ENCODE data around the gene FRMPD4.
"Not testable (repeated sequence)": the region's sequence is repeated elsewhere in the genome, so short reads cannot be mapped to it uniquely, and the experiment has no call there.

FRMPD4 gene

GRCh38 chrX:12538096-12538495 is 399.8 kb downstream of the FRMPD4 start:
- H3K27ac ChIP-seq (ENCODE audit: insufficient read depth in 1 of 2, low read depth in 1 of 2, low read length in 2 of 2, poor library complexity in 1 of 2, severe bottlenecking in 2 of 2); H3K27me3 ChIP-seq (replicated peaks in 2 of 5; ENCODE audit: control insufficient read depth in 4 of 5, insufficient read depth in 5 of 5, low read length in 4 of 5); H3K9me3 ChIP-seq (ENCODE audit: control extremely low read depth in 1 of 5, control insufficient read depth in 4 of 5, insufficient read depth in 2 of 5, low read depth in 1 of 5, low read length in 4 of 5); H3K36me3 ChIP-seq (ENCODE audit: control insufficient read depth in 4 of 4, insufficient read depth in 4 of 4, low read length in 3 of 4); DNase-seq; H3K4me3 ChIP-seq (ENCODE audit: control insufficient read depth in 1 of 7, extremely low read depth in 1 of 7, insufficient read depth in 4 of 7, low read depth in 2 of 7, low read length in 6 of 7); CTCF ChIA-PET; POLR2A ChIA-PET; H3K4me1 ChIP-seq (ENCODE audit: control extremely low read depth in 1 of 4, control insufficient read depth in 4 of 4, insufficient read depth in 4 of 4, low read length in 3 of 4): not testable (repeated sequence)
- WGBS (ENCODE audit: insufficient coverage), result 94% methylated on average over 5 of the region's 11 CpGs

GRCh38 chrX:12542251-12542650 is 404.0 kb downstream of the FRMPD4 start:
- H3K36me3 ChIP-seq (ENCODE audit: control insufficient read depth in 4 of 4, insufficient read depth in 4 of 4, low read length in 3 of 4), result not testable (repeated sequence)

DNA sequence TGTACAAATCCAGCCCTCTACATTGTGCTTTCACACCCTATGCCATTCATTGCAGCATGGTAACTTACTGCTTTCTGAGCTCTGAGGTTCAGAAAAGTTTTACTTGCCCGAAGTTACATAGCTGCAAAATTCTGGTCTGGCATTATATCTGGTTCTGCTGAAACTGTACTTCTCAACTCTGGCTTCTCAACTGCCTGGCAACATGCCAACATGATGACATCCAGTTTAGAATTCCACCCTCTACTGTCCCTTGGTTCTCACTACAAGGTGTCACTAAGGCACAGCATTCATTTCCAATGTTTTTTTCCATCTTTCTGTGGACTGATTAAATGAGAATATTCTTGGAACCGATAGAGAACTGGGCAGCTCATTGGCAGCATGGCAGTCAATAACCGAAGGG is 410.1 kb downstream of the FRMPD4 start:
- no peaks in the 10 kb centered on the region for H3K27me3 ChIP-seq (replicated peaks in 2 of 5; ENCODE audit: control insufficient read depth in 4 of 5, insufficient read depth in 5 of 5, low read length in 4 of 5)
- WGBS (ENCODE audit: insufficient coverage), result 88% methylated on average over 3 of the region's 3 CpGs
- POLR2A ChIA-PET, result no interaction called here
- H3K36me3 ChIP-seq (ENCODE audit: control insufficient read depth in 4 of 4, insufficient read depth in 4 of 4, low read length in 3 of 4), result no peaks in the 10 kb centered on the region
- H3K4me1 ChIP-seq (ENCODE audit: control extremely low read depth in 1 of 4, control insufficient read depth in 4 of 4, insufficient read depth in 4 of 4, low read length in 3 of 4), result no peaks in the 10 kb centered on the region
- DNase-seq, result no peak
- CTCF ChIA-PET, result no interaction called here
- H3K9me3 ChIP-seq (ENCODE audit: control extremely low read depth in 1 of 5, control insufficient read depth in 4 of 5, insufficient read depth in 2 of 5, low read depth in 1 of 5, low read length in 4 of 5), result no peaks in the 10 kb centered on the region
- H3K4me3 ChIP-seq (ENCODE audit: control insufficient read depth in 1 of 7, extremely low read depth in 1 of 7, insufficient read depth in 4 of 7, low read depth in 2 of 7, low read length in 6 of 7), result no peak overlapping the region
- no peak overlapping the region for H3K27ac ChIP-seq (ENCODE audit: insufficient read depth in 1 of 2, low read depth in 1 of 2, low read length in 2 of 2, poor library complexity in 1 of 2, severe bottlenecking in 2 of 2)

More at GRCh38 chrX:12542251-12542650, 404.0 kb downstream of the FRMPD4 start:
- POLR2A ChIA-PET; H3K9me3 ChIP-seq (ENCODE audit: control extremely low read depth in 1 of 5, control insufficient read depth in 4 of 5, insufficient read depth in 2 of 5, low read depth in 1 of 5, low read length in 4 of 5); H3K4me3 ChIP-seq (ENCODE audit: control insufficient read depth in 1 of 7, extremely low read depth in 1 of 7, insufficient read depth in 4 of 7, low read depth in 2 of 7, low read length in 6 of 7); CTCF ChIA-PET; H3K27me3 ChIP-seq (replicated peaks in 2 of 5; ENCODE audit: control insufficient read depth in 4 of 5, insufficient read depth in 5 of 5, low read length in 4 of 5); H3K4me1 ChIP-seq (ENCODE audit: control extremely low read depth in 1 of 4, control insufficient read depth in 4 of 4, insufficient read depth in 4 of 4, low read length in 3 of 4); H3K27ac ChIP-seq (ENCODE audit: insufficient read depth in 1 of 2, low read depth in 1 of 2, low read length in 2 of 2, poor library complexity in 1 of 2, severe bottlenecking in 2 of 2); DNase-seq: not testable (repeated sequence)
- no CpG with 5 or more reads among the region's 3 CpGs for WGBS (ENCODE audit: insufficient coverage)

- H3K9me3 ChIP-seq (ENCODE audit: control extremely low read depth in 1 of 5, control insufficient read depth in 4 of 5, insufficient read depth in 2 of 5, low read depth in 1 of 5, low read length in 4 of 5), result no peaks in the 10 kb centered on the region
- peak in 2 of 3 donors; percentile 1 for DNase-seq
- CTCF ChIA-PET, result no interaction called here
- no CpG with 5 or more reads among the region's 1 CpG for WGBS (ENCODE audit: insufficient coverage)
- POLR2A ChIA-PET, result no interaction called here
- no peak overlapping the region for H3K4me3 ChIP-seq (ENCODE audit: control insufficient read depth in 1 of 7, extremely low read depth in 1 of 7, insufficient read depth in 4 of 7, low read depth in 2 of 7, low read length in 6 of 7)
- no peaks in the 10 kb centered on the region for H3K36me3 ChIP-seq (ENCODE audit: control insufficient read depth in 4 of 4, insufficient read depth in 4 of 4, low read length in 3 of 4)
- no peaks in the 10 kb centered on the region for H3K4me1 ChIP-seq (ENCODE audit: control extremely low read depth in 1 of 4, control insufficient read depth in 4 of 4, insufficient read depth in 4 of 4, low read length in 3 of 4)
- no peak overlapping the region for H3K27ac ChIP-seq (ENCODE audit: insufficient read depth in 1 of 2, low read depth in 1 of 2, low read length in 2 of 2, poor library complexity in 1 of 2, severe bottlenecking in 2 of 2)
- H3K27me3 ChIP-seq (replicated peaks in 2 of 5; ENCODE audit: control insufficient read depth in 4 of 5, insufficient read depth in 5 of 5, low read length in 4 of 5), result no peaks in the 10 kb centered on the region
These were observed 410.5 kb downstream of the FRMPD4 start for GRCh38 chrX:12548746-12549145.

DNA sequence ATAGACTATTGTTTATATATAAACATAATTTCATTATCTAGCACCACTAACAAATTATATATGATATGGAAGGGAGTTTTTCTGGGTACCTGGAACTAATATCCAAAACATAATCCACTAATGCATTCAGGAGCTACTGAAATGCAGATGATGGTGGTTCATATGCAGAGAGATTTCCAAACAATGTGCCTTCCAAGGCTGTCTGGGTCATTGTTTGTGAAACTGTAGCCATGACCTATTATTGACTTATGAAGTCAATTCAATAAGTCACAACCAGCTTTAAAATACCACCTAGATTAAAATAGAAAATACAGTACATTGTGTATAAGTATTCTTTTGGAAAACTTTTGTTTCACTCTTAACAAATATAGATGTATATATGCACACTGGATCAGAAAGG is 415.9 kb downstream of the FRMPD4 start:
- H3K9me3 ChIP-seq (ENCODE audit: control extremely low read depth in 1 of 5, control insufficient read depth in 4 of 5, insufficient read depth in 2 of 5, low read depth in 1 of 5, low read length in 4 of 5), result no peaks in the 10 kb centered on the region
- no peak for DNase-seq
- no peaks in the 10 kb centered on the region for H3K4me1 ChIP-seq (ENCODE audit: control extremely low read depth in 1 of 4, control insufficient read depth in 4 of 4, insufficient read depth in 4 of 4, low read length in 3 of 4)
- peaks cover 0 to 2% (median 0%) of the 10 kb centered on the region in 5 experiments for H3K27me3 ChIP-seq (replicated peaks in 2 of 5; ENCODE audit: control insufficient read depth in 4 of 5, insufficient read depth in 5 of 5, low read length in 4 of 5)
- no peaks in the 10 kb centered on the region for H3K36me3 ChIP-seq (ENCODE audit: control insufficient read depth in 4 of 4, insufficient read depth in 4 of 4, low read length in 3 of 4)
- H3K27ac ChIP-seq (ENCODE audit: insufficient read depth in 1 of 2, low read depth in 1 of 2, low read length in 2 of 2, poor library complexity in 1 of 2, severe bottlenecking in 2 of 2), result no peak overlapping the region
- CTCF ChIA-PET, result no interaction called here
- H3K4me3 ChIP-seq (ENCODE audit: control insufficient read depth in 1 of 7, extremely low read depth in 1 of 7, insufficient read depth in 4 of 7, low read depth in 2 of 7, low read length in 6 of 7), result no peak overlapping the region
- POLR2A ChIA-PET, result no interaction called here

DNA sequence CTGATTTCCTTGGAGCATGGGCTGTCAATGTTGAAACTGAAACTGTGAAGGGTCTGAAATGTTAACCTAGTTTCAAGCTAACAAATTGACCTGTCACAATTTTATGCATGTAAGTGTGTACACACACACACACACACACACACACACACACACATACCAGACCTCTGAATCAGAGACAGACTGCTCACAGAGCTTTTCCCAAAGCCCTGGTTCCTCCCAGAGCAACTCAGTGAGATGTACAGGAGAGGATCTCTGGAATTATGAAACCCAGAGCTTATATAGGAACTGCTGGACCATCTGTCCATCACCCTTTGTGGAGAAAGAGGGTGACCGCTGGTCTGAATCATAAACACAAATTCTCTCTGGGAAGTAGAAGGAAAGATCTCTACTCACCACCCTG is 424.8 kb downstream of the FRMPD4 start:
- DNase-seq, result no peak
- POLR2A ChIA-PET, result no interaction called here
- WGBS (ENCODE audit: insufficient coverage), result no CpG with 5 or more reads among the region's 1 CpG

DNA sequence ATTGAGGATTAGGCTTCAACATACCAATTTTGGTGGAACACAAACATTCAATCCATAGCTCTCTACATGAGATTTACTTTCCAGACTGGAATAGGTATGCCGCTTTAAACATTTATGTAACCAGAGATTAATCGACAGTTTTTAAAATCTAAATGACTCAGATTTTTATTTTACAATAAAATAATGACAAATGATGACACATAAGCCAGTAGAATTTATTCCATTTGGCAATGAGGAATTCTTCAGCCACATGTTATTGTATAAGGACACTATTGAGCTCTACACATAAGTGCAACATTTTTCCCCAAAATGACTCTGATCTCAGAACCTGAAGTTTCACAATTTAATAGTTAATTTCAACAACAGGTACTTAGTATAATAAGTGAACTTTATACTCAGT is 425.9 kb downstream of the FRMPD4 start:
- H3K4me3 ChIP-seq (ENCODE audit: control insufficient read depth in 1 of 7, extremely low read depth in 1 of 7, insufficient read depth in 4 of 7, low read depth in 2 of 7, low read length in 6 of 7), result no peak overlapping the region
- H3K27me3 ChIP-seq (replicated peaks in 2 of 5; ENCODE audit: control insufficient read depth in 4 of 5, insufficient read depth in 5 of 5, low read length in 4 of 5), result no peaks in the 10 kb centered on the region
- ChIA-PET CTCF (no interaction called here), POLR2A (no interaction called here)
- no peaks in the 10 kb centered on the region for H3K9me3 ChIP-seq (ENCODE audit: control extremely low read depth in 1 of 5, control insufficient read depth in 4 of 5, insufficient read depth in 2 of 5, low read depth in 1 of 5, low read length in 4 of 5)
- DNase-seq, result no peak
- WGBS (ENCODE audit: insufficient coverage), result no CpG with 5 or more reads among the region's 2 CpGs
- no peak overlapping the region for H3K27ac ChIP-seq (ENCODE audit: insufficient read depth in 1 of 2, low read depth in 1 of 2, low read length in 2 of 2, poor library complexity in 1 of 2, severe bottlenecking in 2 of 2)
- H3K36me3 ChIP-seq (ENCODE audit: control insufficient read depth in 4 of 4, insufficient read depth in 4 of 4, low read length in 3 of 4), result no peaks in the 10 kb centered on the region
- H3K4me1 ChIP-seq (ENCODE audit: control extremely low read depth in 1 of 4, control insufficient read depth in 4 of 4, insufficient read depth in 4 of 4, low read length in 3 of 4), result no peaks in the 10 kb centered on the region

More for the DNA sequence above, 424.8 kb downstream of the FRMPD4 start:
- Histone ChIP-seq H3K27me3 (replicated peaks in 2 of 5; ENCODE audit: control insufficient read depth in 4 of 5, insufficient read depth in 5 of 5, low read length in 4 of 5) (no peaks in the 10 kb centered on the region), H3K4me1 (ENCODE audit: control extremely low read depth in 1 of 4, control insufficient read depth in 4 of 4, insufficient read depth in 4 of 4, low read length in 3 of 4) (no peaks in the 10 kb centered on the region), H3K4me3 (ENCODE audit: control insufficient read depth in 1 of 7, extremely low read depth in 1 of 7, insufficient read depth in 4 of 7, low read depth in 2 of 7, low read length in 6 of 7) (no peak overlapping the region), H3K9me3 (ENCODE audit: control extremely low read depth in 1 of 5, control insufficient read depth in 4 of 5, insufficient read depth in 2 of 5, low read depth in 1 of 5, low read length in 4 of 5) (no peaks in the 10 kb centered on the region), H3K36me3 (ENCODE audit: control insufficient read depth in 4 of 4, insufficient read depth in 4 of 4, low read length in 3 of 4) (no peaks in the 10 kb centered on the region), H3K27ac (ENCODE audit: insufficient read depth in 1 of 2, low read depth in 1 of 2, low read length in 2 of 2, poor library complexity in 1 of 2, severe bottlenecking in 2 of 2) (no peak overlapping the region)
- CTCF ChIA-PET, result no interaction called here

GRCh38 chrX:12567857-12568256 is 429.6 kb downstream of the FRMPD4 start:
- H3K9me3 ChIP-seq (ENCODE audit: control extremely low read depth in 1 of 5, control insufficient read depth in 4 of 5, insufficient read depth in 2 of 5, low read depth in 1 of 5, low read length in 4 of 5), result no peaks in the 10 kb centered on the region
- peak in 1 of 3 donors; percentile 8 for DNase-seq
- no peak overlapping the region for H3K27ac ChIP-seq (ENCODE audit: insufficient read depth in 1 of 2, low read depth in 1 of 2, low read length in 2 of 2, poor library complexity in 1 of 2, severe bottlenecking in 2 of 2)
- ChIA-PET CTCF (no interaction called here), POLR2A (no interaction called here)
- WGBS (ENCODE audit: insufficient coverage), result no CpG with 5 or more reads among the region's 2 CpGs
- H3K27me3 ChIP-seq (replicated peaks in 2 of 5; ENCODE audit: control insufficient read depth in 4 of 5, insufficient read depth in 5 of 5, low read length in 4 of 5), result no peaks in the 10 kb centered on the region
- no peaks in the 10 kb centered on the region for H3K4me1 ChIP-seq (ENCODE audit: control extremely low read depth in 1 of 4, control insufficient read depth in 4 of 4, insufficient read depth in 4 of 4, low read length in 3 of 4)
- H3K4me3 ChIP-seq (ENCODE audit: control insufficient read depth in 1 of 7, extremely low read depth in 1 of 7, insufficient read depth in 4 of 7, low read depth in 2 of 7, low read length in 6 of 7), result no peak overlapping the region
- no peaks in the 10 kb centered on the region for H3K36me3 ChIP-seq (ENCODE audit: control insufficient read depth in 4 of 4, insufficient read depth in 4 of 4, low read length in 3 of 4)

Measured in common myeloid progenitor, CD34-positive (primary cell).